DMS53 treated with DMSO at 0.1 percent for 48 hours (cell line): ENCODE measurements around the gene S1PR4.
"Not testable (repeated sequence)": the region's sequence is repeated elsewhere in the genome, so short reads cannot be mapped to it uniquely, and the experiment has no call there.

Experiments used
- DNase-seq: peaks from one replicate; lab custom pipeline; 2025; ENCODE audit not compliant: unreplicated experiment; lab: John Stamatoyannopoulos, UW

The S1PR4 gene

DNA sequence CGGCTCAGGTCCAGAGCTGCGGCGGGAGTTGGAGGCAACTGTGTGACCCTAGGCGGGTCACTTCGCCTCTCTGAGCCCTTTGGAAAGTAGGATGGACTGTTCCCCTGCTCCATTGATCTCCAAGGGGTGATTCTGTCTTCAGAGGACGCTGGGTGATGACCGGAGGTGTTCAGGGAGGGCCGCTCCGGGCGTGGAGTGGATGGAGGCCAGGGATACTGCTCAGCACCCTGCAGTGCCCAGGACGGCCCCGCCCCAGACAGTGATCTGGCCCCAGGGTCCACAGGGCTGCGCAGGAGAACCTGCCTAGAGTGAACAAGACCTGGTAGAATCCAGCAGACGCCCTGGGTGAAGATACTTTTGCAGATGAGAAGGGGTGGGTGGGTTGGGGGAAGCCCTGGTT, 14.1 kb downstream of the S1PR4 start:
- no peak for DNase-seq

DNA sequence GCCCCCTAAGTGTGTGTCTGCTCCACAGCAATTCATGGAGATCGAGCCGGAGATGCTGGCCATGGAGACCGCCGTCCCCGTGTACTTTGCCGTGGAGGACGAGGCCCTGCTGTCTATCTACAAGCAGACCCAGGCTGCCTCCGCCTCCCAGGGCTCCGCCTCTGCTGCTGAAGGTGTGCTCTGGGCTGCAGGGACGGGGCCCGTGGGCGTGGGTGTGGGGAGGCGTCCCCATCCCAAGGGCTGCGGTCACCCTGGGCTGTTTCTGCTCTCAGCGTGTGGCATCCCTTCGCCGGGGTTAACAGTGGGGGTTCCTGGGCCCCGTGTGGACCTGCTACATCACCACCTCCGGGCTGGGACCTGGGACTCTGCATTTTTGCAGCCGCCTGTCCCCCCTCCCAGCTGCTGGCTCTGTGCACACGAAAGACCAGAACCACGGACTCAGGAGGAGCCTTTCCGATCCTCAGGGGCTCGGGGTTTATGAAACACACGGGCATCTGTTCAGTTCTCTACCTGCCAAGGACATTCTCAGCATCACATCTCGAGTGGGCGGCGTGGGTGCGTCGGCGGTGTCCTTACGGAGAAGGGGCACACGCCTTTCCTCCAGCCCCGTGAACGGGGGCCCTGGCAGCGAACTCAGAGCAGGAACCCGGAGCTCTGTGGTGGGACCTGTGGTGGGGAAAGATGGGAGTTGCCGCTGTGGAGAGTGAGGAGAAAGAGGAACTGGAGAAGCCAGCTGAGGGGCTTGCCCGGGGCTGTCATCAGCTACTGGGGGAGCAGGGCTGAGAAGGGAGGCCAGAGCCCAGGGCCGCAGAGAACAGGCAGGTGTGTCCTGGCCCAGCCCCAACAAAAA, 14.9 kb downstream of the S1PR4 start:
- no peak for DNase-seq

DNA sequence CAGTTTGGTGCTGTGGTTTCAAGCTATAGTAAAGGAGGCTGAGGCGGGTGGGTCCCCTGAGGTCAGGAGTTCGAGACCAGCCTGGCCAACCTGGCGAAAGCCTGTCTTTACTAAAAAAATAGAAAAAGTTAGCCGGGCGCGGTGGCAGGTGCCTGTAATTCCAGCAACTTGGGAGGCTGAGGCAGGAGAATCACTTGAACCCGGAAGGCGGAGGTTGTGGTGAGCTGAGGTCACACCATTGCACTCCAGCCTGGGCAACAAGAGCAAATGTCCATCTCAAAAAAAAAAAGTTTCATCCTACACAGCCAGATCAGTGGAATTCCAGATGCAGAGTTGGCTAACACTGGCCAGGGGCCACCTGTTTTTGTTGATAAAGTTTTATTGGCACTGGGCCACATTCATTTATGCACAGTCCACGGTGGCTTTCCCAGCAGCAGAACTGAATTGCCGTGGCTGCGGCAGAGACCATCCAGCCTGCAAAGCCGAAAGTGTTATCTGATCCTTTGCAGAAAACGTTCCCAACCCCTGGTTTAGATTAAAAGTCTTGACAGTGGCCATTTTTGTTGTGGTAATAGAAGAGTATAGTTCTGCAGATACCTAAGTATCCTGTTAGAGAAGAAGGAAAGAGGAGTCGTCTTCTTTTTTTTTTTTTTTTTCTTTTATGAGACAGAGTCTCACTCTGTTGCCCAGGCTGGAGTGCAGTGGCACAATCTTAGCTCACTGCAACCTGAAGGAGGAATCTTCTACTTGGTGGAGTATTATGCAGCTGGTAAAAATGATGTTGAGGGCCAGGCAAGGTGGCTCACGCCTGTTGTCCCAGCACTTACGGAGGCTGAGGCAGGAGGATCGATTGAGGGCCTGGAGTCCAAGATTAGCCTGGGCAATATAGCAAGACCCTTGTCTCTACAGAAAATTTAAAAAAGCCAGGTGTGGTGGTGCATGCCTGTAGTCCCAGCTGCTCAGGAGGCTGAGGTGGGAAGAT, 15.8 kb downstream of the S1PR4 start:
- DNase-seq = no peak

DNA sequence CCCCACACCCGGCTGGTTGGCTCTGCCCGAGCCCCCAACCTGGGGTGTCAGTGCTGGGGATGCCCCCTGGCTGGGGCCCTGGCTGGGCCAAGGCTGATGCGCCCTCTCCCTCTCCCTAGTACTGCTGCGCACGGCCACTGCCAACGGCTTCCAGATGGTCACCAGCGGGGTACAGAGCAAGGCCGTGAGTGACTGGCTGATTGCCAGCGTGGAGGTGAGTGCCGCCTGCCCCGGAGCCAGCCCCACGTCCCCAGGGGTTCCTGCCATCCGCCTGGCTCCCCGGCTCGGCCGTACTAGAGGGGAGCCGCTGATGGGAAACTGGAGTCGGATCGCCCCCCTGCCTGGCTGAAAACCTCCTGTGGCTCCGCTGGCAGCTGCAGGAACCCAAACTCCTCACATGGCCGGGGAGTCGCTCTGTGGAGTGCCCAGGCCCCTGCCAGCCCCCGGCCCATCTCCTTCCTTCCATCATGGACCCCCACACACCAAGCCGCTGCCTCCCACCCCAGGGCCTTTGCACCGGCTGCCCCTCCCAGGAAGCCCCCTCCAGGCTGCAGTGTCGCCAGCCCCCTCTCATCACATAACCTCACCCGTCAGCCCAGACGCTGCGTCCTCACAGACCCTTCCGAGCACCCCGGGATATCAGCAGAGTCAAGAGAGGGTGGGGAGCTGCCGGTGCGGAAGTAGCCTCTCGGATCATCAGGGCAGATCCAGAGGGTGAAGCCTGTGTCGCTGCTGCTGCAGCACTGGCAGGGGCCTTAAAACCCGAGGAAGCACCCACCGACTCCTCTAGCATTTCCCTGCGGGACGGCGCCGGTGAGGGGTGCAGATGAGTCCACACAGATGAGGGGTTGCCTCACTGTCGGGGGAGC, 17.7 kb downstream of the S1PR4 start:
- DNase-seq = no peak

DNA sequence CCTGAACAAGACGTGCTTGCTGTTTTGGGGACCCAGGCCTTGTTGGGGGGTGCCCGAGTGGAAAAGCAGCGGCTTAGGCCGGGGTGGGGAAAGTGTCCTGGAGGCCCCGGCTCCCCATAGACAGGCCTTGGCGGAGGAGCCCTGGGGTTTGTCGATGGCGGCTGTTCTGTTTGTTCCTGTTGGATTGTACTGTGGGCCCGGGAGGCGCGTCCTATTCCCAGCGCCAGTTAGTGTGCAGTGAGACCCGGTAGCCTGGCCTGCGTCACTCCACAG, 18.3 kb downstream of the S1PR4 start:
- DNase-seq = no peak

DNA sequence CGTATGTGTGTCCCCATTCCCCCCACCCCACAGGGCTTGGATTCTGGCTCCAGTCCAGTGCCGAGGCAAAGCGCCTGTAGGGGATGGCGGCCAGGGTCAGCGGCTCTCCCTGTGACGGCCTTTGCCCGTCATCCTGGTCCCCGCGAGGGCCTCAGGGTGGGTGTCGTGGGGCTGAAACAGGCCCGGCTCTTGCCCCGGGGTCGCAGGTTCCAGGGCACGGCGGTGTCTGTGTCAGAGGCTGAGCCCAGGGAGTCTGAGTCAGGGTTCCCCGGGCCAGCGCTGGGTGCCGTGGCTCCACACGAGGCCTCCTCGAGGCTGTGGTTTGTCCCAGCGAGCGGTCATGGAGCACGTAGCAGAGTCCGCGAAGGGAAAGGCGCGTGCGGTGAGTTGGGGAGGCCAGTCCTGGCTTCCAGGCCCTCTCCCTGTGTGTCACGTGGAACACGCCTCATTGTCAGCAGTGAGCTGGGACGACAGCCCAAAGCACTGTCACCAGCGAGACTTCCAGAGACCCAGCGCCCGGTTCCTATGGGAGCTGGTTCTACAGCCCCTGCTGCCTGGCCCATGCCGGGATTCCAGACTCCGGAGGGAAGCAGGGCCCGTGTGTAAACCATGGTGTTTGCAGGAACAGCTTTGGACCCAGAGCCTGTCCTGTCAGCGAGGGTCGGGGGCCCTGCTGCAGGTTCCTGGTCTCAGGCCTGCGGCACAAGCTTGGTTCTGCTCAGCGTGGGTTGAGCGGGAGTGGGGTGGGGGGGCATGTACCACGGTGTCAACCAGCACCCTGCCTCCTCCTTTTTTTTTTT, 20.5 kb downstream of the S1PR4 start:
- no peak for DNase-seq

DNA sequence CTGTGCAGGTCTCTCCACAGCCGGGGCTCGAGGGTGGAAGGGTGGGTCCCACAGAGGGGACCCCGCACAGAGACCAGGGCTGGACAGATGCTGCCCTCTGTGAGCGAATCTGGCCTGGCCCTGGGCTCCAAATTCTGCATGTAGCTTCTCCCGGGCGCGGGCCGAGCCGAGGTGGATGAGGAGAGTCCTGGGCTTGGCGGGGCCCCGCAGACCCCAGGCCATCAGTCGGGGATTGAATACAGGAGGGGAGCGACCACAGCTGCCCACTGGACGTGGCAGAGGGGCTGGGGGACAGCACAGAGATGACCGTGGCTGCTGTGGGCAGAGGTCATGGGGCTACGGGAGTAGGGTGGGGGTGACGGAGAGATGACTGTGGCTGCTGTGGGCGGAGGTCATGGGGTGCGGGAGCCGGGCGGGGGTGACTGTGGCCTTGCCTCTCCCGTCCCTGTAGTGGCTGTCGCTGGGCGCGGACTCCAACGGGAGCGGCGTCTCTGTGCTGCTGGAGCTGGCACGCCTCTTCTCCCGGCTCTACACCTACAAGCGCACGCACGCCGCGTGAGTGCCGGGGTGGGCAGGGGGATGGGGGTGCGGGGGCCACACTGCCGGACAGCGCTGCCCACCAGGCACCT, 22.6 kb downstream of the S1PR4 start:
- DNase-seq = no peak

DNA sequence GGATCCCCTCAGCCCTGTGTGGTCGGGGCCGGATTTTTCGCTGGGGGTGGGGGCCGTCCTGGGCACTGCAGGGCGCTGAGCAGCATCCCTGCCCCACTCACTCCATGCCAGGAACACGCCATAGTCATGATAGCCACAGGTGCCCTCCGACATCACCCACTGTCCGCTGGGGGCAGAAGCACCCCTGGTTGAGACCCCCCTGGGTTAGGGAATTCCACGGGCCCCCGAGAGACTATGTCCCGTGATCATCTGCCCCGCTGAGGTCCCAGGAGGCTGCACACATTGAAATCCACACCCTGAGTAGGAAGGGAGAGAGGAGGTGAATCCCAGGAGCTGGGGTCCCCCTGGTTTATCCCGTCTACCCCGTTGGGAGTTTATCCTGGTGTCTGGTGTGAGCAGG, 23.3 kb downstream of the S1PR4 start:
- no peak for DNase-seq

DNA sequence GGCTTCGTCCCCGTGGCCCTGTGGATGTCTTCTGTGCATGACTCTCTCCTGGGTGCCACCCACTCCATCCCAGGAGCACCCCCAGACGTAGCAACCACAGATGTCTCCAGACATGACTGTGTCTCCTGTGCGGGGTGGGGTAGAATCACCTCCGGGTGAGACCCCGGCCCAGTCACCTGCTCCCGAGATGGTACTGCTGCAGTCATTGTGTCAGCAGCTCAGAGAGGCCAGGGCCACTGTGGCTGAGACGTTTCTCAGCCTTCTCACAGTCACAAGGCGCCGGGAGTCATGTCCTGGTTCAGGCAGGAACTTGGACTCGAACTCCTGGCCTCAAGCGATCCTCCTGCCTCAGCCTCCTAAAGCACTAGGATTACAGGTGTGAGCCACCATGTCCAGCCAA, 23.8 kb downstream of the S1PR4 start:
- no peak for DNase-seq

DNA sequence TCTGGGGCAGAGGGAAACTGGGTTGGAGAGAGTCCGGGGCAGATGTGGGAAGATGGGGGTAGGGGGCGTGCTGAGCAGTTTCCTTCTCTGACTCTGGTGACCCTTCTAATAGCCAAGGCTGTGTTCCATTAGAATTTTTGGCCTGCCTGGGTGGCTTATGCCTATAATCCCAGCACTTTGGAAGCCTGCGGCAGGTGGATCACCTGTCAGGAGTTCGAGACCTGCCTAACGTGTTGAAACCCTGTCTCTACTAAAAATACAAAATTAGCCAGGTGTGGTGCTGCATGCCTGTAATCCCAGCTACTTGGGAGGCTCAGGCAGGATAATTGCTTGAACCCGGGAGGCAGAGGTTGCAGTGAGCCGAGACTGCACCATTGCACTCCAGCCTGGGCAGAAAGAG, 24.3 kb downstream of the S1PR4 start:
- not testable (repeated sequence) for DNase-seq

DNA sequence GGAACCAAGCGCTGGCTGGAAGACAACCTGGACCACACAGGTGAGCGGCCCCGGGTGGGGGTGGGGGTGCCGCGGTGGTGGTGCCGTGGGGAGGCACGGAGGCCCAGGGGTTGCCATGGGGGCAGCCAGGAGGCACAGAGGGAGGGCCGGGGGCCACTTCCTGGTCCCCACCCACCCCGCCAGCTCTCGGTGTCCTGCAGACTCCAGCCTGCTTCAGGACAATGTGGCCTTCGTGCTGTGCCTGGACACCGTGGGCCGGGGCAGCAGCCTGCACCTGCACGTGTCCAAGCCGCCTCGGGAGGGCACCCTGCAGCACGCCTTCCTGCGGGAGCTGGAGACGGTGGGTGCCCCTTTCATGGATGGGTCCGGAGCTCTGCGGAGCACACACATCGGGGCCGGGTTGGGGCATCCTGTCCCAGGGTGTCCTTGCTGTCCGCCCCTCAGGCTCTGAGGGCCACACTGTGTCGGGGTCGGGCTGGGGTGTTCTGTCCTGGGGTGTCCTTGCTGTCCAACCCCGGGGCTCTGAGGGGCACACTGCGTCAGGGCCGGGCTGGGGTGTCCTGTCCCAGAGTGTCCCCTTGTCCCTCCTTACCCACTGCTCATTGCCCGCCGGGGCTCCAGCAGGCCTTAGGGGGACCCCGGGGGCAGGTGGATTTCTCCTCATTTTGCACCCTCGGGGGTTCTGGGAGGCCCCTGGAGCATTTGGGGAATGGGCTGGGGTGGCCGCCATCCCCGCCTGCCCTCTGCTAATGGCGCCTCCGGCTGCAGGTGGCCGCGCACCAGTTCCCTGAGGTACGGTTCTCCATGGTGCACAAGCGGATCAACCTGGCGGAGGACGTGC, 25.5 kb downstream of the S1PR4 start:
- DNase-seq = no peak

DNA sequence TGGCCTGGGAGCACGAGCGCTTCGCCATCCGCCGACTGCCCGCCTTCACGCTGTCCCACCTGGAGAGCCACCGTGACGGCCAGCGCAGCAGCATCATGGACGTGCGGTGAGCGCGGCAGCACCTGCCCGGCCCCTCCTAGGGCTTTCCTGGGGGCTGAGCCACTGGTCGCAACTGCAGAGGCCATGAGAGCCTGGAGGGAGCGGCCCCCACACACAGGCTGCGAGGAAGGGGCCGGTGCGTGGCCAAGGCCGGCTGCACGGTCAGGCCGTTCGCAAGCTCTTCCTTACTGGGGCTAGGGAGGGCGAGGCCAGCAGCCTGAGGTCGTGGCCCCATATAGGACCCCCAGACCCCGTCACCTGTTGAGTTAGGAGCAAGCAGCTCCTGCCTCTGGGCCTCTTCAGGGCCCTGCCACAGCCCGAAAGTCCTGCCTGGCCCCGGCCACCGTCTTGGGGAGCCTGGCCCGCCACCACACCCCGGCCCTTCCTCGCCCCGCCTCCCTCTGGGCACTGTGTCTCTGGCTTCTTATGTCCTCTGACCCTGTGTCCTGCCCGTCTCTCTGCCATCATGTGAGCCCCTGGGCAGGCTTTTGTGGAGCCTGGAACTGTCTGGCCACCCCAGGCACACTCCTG, 26.2 kb downstream of the S1PR4 start:
- DNase-seq = no peak

DNA sequence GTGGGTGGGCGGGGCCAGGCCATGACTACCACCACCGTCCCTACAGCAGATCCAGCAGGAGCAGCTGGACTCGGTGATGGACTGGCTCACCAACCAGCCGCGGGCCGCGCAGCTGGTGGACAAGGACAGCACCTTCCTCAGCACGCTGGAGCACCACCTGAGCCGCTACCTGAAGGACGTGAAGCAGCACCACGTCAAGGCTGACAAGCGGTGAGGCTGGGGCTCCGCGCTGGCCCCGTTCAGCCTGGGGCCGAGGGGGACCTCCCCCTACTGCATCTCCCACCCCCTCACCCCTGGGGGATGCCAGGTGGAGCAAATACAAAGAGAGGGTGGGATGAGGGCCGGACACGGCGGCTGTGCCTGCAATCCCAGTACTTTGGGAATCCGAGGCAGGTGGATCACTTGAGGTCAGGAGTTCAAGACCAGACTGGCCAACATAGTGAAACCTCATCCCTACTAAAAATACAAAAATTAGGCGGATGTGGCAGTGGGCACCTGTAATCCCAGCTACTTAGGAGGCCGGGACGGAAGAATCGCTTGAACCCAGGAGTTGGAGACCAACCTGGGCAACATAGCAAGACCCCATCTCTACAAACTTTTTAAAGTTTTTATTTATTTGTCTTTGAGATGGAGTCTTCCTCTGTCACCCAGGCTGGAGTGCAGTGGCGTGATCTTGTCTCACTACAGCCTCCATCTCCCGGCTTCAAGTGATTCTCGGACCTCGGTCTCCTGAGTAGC, 27.8 kb downstream of the S1PR4 start:
- DNase-seq = no peak

DNA sequence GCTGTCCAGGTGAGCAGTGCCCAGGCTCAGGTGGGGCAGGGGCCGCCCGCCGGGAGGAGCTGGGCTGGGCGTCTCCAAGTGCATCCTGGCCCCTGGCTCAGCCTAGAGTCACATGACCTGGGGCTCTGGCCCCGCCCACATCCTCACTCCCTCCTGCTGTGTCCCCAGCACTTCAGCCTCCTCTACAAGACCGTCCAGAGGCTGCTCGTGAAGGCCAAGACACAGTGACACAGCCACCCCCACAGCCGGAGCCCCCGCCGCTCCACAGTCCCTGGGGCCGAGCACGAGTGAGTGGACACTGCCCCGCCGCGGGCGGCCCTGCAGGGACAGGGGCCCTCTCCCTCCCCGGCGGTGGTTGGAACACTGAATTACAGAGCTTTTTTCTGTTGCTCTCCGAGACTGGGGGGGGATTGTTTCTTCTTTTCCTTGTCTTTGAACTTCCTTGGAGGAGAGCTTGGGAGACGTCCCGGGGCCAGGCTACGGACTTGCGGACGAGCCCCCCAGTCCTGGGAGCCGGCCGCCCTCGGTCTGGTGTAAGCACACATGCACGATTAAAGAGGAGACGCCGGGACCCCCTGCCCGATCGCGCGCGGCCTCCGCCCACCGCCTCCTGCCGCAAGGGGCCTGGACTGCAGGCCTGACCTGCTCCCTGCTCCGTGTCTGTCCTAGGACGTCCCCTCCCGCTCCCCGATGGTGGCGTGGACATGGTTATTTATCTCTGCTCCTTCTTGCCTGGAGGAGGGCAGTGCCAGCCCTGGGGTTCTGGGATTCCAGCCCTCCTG, 29.1 kb downstream of the S1PR4 start:
- no peak for DNase-seq

DNA sequence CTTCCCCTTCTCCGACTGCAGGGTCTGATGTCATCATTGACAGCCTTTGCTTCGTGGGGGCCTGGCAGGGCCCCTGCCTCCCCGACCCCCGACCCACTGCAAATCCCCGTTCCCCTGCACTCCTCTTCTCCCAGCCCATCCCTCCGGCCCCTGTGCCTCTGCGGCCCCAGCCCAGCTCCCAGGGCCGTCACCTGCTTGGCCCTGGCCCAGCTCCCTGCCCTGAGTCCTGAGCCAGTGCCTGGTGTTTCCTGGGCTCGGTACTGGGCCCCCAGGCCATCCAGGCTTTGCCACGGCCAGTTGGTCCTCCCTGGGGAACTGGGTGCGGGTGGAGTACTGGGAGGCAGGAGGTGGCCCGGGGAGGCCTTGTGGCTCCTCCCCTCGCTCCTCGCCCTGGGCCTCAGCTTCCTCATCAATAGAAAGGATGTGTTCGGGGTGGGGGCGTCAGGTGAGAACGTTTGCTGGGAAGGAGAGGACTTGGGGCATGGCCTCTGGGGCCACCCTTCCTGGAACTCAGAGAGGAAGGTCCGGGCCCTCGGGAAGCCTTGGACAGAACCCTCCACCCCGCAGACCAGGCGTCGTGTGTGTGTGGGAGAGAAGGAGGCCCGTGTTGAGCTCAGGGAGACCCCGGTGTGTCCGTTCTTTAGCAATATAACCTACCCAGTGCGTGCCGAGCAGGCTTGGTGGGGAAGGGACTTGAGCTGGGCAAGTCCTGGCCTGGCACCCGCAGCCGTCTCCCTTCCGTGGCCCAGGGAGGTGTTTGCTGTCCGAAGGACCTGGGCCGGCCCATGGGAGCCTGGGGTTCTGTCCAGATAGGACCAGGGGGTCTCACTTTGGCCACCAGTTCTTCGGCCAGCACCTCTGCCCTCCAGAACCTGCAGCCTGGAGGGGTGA, 30.0 kb downstream of the S1PR4 start:
- DNase-seq = no peak

DNA sequence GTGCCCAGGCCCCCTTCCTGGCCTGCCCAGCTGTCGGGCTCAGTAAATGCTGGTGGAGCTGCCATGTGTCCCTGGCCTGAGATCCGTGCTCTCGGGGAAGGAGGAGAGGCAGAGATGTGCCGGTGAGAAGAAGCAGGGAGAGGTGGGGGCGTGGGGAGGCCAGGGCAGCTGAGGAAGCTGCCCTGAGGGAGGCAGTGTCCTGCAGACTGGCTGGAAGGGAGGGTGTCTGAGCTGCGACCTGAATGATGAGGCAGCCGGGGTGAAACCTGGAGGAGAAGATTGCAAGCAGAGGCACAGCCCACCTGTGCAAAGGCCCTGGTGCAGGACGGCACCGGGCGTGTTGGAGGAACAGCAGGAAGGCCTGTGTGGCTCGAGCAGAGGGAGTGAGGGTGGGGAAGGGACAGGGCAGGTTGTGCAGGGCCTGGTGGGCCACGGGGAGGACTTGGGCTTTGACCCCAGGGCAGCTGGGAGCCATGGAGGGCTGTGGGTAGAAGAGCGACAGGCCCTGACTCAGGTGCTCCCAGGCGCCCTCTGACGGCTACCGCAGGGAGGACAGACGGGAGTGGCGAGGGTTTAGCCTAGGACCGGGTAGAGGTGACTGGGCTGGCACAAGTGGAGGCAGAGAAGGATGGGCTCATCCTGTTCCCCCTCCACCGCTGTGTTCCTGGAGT, 31.9 kb downstream of the S1PR4 start:
- no peak for DNase-seq
